GM19397 (cell line): ENCODE results near the gene UBE3B.

Experiments used
- ATAC-seq: cut with Tn5 transposase; IDR thresholded peaks from one replicate; pipeline ENCODE4 v1.9.1; 2021; ENCODE audit warnings: mild to moderate bottlenecking, moderate library complexity; ENCODE audit not compliant: unreplicated experiment

Gene UBE3B

DNA sequence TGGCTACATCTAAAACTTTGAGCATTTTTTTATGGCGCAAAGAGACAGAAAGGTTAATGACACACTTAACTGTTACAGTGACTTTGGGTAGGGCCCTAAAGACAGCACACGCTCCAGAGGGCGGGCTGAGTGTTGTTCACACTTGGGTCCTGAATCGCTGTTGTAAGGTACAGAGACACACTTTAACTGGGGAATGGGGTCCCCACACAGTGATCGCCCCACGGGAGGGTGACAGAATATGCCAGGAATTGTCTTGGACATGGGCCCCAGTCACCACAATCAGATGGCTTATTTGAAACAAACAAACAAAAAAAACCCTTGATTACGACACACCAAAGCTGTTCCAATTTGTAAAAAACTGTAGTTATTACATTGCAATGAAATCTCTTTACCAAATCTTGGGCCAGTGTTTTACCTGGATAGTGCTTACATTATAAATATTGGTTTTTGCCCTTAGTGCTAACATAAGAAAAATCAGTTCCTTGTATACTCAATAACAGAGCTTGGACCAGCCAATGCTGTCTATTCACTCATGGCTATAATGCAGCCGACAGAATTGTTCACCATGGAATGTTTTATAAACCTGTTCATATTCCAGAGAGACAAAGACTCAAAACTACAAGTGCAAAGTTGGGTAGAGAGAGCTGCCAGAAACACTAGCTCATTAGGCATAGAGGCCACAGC, 28.6 kb upstream of the UBE3B start:
- no peak for ATAC-seq

DNA sequence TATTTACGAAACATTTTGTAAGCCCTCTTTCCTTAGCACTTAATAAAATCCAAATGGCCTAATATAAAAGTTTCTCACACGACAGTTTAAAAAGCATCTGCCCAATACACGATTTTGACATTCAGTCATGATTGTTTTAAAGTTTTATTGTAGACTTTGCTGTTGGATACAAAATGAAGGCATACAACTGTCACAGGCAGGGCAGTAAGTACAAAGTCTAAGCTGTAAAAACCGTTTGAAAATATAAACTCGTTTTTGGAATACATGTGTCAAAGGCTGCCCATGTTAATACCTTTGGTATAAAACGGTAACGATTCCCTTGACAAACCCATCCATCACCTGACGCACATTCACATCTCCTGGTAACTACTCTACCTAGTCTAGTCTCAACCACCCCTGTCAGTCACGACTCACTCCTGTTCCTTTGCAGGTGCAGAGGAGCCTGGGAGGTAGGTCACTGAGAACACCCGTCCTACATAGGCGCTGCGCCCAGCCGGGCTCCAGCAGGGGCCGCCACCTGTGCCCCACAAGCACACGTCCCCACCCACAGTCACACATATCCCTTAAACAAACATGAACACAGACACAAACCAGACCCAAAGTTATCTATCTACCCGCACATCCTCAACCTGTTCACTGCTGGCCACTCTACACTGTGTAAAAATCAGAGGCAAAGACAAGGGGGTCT, 27.4 kb upstream of the UBE3B start:
- no peak for ATAC-seq

DNA sequence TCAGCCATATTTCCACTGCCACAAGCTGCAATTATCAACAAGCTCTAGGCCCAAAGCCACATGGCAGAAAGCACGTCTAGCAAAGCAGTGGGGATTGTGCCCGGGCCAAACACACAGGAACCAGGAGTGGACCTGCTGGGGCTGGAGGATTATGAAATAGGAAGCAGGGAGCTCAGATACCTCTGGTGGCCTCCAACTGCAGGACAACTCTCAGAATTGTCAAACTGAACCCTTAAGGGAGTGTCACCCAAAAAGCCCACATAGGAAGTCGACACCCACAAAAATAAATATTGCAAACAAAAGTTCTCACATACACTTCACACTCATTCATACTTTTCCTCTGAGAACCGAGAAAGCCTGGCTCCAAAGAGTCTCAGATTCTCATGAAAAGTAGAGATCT, 26.5 kb upstream of the UBE3B start:
- ATAC-seq, result no peak

DNA sequence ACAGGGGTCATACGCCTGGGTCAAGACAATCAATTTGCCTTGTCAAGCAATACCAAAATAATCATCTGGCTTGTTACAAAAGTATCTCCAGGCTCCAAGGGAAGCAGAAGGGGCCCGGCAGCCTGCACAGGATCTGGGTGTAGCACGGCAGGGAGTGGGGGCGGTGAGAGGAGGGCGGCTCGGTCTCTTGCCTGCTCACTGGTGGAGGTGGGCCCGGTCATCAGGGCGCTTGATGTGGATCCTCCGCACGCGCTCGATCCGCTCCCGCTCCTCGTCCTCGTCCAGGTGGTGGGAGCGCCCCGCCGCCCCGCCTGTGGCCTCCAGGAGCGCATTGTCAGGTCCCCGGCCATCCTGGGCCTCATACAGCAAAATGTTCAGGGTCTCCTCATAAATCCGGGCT, 26.0 kb upstream of the UBE3B start:
- no peak for ATAC-seq

DNA sequence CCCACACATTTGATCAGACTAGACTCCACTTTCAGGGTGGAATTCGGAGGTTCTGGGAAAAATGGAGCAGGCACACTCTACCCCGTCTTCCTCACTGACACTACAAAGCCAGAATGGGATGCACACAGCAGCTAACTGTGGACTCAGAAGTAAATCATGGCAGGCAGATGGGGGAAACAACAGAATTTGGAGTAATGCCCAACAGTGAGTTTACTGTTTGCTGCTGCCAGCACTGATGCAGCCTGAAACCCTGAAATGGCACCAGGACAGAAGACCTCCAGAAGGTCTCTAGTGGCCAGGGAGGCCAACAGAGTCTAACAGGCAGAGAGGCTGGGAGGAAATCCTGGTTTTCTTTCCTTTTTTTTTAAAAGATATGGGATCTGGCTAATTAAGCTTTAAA, 24.9 kb upstream of the UBE3B start:
- no peak for ATAC-seq

DNA sequence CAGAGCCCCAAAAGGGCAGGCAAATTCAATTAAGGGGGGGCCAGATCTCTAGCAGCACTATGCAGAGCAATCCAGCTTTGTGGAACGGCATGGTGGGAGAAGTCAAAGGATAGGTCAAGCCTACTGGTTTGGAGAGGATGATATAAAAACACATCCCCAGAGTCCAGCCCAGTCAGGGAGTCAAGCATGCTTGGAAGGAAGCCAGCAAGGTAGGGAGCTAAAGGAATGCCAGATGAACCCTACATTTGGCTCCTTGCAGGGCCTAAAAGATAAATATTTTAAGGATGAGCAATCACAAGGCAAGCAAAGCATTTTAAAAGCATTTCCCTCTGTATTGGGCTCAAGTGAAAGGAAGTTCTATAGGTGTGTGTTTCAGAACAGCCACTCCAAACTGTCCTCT, 21.7 kb upstream of the UBE3B start:
- no peak for ATAC-seq

DNA sequence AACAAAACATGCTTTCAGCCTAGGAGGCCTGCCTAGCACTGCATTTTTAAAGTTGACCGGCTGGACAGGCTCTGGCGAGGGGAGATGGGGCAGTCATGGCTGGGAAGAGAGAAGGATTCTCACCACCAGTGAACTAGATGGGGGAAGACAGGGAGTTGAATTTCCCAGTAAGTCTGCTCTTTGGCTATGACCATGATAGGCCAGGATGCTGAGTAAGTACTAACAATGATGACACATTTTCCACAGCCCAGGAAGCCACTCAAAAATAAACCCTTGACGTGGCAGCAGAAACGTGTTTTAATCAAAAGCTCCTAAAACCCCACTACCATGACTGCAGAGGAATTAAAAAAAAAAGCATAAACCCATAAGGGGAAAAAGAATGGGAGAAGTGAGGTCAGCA, 19.3 kb upstream of the UBE3B start:
- no peak for ATAC-seq

DNA sequence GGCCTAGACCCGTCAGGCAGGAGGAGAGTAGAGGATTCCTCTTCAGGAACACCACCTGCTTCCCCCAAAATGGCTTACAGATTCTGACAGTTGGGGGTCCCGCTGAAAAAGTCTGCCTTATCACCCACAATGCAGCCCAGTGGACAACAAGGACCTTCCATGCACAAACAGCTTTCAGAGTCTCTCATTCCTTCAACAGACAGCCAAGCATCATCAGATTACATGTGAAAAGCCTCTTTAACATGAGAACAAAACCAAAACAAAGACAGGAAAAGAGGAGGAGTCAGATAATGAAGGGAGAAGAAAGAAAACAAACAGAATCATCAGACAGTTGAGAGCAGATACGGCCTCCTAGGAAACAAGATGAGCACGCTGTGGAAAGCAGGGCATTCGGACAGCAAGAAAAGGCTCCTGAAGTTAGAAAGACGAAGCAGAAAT, 18.6 kb upstream of the UBE3B start:
- no peak for ATAC-seq

DNA sequence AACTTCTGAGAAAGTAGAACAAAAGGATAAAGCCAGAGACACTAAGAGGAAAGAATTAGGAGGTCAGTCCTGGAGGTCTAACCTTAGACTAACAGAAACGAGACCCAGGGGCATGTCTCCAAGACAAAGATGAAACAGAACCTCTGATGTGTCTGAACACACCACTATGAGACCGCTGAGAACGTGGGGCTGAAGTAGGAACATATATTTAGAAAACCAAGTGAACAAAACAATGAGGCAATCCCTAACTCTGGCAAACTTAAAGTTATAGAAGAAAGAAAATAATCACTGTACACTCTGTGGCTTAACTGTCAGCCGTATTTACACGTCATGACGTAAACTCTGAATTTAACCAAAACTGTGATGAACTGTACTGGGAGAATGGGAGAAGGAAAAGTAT, 18.2 kb upstream of the UBE3B start:
- ATAC-seq, result no peak

DNA sequence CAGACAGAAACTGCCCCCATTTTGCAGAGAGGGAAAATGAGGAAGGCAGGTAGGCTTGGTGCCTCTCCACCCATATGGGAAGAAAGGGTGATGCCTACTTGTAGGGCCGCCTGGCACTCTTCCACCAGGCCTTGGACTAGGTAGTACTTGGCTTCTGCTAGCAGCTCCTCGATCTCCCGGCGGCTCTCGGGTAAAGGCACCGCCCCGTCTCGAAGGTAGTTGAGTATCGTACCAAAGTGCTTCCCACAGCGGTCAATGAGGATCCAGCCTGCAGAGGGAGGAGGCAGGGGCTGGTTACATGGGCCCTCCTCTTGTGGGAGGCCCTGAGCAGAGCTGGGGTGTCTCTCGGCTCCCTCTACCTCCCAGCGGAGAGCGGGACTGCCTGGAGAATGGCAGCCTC, 16.9 kb upstream of the UBE3B start:
- no peak for ATAC-seq

DNA sequence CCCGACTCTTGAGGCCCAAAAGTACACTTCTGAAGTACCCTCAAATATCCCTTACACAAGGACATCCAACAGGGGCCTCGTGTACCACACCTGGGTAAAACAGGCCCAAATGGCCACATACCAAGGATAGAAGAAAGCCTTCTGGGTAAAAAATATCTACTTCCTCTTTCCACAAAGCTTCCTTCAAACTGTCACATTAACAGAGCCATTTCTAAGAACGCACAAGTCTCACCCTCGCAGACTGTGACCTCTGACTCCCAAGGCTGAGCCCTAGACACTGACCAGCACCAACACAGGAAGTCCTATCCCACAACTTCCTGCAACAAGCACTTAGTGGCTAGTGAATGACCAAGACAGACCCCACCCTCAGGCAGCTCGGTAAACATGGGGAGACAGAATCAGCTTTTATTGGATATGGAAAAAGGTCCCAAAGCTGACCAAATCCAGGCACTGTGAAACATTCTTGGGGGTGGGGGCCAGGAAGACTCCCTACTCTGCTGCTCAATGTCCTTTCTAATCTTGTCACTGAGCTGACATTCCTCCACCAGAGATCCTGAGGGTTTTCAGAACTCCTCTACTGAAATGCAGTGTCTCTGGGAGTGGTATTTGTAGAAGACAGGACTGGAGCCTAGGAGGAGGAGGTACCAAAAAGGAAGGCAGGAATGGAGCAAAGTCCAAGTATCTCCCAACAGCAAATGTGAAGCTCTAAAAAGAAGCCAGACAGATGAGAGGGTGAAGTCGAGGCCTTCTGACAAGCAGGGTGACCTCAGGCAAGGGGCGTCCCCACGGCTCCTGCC, 16.2 kb upstream of the UBE3B start:
- ATAC-seq, result no peak

DNA sequence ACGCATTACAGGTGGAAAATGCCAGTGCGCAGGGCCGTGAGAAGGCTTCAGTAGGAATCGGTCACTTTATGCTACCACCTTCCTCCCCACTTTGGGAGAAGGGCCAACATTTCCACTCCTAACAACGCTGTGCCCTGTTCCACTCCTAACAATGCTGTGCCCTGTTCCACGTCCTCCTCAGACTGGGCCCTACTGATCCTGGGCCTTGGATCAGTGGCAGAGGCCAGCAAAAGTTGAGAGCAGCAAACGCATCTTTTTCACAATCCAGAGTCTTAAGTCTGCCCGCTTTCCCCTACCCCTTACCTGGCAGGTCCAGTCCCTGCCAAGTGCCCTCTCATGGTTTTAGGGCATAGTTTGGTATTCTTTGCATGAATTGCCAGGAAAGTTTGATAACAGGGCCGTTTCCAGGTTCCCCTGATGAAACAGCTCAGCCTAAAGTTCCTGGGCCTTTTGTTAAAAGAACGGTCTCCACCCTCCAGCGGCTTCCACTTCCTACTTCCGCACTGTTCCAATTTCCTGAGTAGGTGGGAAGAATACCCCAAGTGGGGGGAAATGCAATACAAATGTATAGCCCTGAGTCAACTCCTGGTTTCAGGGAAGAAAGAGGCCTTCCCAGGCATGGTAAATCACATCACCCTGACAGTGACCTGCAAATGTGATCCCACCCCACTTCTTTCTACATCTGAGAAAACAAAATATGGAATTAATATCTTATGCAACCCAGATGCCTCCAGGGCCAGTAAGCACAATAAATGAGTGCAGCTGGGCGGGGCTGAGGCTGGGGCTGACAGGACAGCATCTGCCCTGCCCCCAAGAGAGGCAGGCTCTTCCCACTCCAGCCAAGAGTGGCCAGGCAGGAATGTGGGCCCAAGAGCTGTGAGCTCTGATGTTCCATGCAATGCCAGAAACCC, 15.3 kb upstream of the UBE3B start:
- no peak for ATAC-seq

DNA sequence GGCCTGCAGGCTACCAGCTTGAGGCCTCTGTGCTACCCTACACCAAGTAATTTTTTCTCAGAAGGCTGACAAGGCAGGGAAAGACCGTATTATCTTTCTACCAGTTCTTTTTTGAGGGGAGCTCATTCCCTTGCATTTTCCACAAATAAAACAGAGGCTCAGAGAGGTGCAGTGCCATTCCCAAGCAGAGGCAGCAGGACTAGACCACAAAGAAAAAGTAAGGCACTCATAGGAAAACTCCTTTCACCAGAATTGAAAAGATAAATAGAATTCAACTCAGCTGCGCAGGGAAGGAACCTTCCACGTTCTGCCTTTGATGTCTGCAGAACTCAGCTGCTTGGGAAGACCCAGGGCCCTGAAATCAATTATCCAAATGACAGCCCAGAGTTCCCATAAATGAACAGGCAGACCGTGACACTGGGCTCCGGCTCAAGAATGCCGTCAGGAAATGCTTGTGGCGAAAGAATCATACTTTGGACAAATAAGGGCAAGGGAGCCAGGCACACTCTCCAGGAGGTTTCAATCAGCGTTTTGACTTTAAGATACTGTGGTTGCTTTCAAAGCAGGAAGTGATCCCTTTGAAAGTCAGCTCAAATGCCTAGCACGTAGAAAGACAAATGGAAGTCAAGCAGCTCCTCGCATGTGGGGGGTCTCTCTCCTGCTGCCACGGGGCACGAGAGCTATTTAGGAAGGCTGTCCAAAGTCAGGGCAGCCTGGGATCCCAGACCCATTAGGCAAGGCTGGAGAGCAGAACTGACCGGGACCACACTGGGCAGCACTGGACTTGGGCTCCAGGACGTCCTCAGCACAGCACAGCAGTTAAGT, 14.4 kb upstream of the UBE3B start:
- no peak for ATAC-seq

DNA sequence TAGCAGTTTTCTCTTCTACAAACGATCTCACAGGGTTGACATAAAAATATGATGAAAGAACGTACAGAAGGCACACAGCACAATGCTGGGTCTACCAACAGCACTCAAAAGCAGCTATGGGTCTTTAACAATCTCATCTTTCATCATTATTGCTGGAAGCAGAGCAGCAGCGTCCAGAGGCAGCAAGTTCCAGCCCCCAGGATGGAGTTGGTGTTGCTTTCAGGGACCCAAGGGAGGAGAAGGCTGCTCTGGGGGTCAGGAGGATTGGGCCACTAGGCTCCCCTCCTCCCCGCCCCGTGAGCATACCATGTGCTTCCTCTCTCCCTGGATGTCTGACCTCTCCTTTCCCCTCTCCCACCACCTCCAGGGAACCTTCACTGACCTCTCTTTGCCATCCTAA, 13.7 kb upstream of the UBE3B start:
- no peak for ATAC-seq

DNA sequence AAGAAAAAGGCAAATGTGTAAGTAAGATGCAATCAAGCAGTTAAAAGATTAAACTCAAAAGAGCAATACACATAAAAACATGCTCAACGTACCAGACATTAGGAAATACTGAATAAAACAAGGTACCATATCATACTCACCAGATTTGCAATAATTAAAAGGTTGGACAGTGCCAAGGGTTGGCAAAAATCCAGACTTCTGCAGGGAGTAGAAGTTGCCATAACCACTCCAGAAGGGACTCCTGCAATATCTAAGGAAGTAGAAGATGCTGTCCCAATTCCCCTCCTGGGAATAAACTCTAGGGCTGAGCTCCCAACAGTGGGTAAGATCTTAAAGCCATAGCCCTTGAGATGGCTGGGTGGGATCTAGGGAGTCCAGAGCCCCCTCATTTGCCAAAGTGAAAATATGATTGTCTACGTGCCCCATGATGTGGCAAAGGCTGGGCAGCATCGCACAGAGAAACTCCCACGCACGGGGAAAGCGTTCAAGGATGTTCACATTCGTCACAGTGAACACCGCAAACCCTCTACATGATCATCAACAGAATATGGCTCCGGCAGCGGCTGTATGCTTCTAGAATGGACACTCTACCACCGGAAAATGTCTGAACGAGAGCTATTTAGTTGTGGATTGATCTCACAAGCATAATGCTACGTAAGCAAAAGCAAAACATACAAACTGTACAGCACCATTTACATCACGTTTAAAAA, 12.6 kb upstream of the UBE3B start:
- ATAC-seq, result no peak

DNA sequence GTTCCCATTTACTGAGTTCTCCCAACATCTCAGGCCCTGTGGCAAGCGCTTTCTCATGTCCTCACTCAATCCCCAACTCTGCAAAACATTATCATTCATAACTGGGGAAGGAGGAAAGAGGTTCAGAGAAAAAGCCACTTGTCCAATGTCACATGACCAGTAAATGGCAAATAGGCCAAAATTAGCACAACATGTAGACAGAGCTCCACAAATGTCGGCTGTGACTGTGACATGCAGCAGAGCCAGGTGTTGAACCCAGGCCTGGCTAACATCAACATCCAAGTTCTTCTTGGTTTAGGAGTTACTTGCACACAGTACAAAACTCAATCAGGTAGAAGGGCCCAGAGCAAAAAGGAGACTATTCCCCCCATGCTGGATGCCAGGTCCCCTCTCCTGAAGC, 11.1 kb upstream of the UBE3B start:
- ATAC-seq, result no peak

DNA sequence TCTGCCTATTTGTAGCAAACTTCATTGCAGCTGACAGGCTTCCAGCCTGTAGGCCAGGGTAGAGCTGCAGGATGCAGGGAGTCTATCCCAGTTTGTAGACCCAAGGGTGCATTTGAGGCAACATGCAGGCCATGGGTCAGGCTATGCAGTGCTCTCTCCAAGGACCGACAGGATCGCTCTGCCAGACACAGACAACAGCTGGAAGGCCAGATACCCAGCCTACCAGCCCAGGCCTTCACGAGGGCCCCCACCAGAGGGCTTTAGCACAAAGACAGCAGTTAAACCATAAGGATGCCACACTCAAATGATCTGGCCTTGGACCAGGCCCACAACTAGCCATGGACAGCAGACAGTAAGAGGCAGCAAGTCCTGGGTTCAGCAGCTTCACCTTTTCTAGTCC, 10.6 kb upstream of the UBE3B start:
- no peak for ATAC-seq

DNA sequence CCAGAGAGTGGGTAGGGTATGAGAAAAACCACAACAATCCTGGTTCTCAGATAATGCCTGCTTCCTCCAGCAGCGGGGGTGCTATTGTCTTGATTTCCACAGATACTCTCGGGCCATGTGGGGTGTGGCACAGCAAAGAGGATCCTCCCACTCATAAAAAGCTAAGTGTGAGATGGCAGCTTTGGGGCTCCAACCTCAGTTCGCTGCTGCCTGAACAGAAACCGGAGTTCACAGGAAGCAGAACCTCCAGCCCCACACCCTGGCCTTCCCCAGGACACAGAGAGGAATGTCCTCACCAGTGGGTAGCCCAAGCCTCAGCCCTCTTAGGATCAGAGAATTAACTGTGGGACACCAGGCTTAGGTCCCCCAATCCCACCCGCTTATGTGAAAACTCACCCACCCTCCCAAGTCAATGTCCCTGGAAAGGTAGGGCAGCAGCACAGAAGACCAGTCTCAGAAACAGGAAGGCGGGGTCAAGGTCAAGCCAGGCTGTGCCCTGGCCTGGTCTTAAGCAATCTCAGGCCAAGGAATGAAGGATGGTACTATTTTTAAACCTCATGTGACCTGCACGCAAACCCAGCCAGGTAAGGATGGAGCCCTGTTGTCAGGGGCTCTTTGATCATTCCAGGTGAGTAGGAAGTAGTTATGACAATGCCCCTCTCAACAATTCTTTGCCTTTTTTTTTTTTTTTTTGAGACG, 9.3 kb upstream of the UBE3B start:
- ATAC-seq, result no peak

DNA sequence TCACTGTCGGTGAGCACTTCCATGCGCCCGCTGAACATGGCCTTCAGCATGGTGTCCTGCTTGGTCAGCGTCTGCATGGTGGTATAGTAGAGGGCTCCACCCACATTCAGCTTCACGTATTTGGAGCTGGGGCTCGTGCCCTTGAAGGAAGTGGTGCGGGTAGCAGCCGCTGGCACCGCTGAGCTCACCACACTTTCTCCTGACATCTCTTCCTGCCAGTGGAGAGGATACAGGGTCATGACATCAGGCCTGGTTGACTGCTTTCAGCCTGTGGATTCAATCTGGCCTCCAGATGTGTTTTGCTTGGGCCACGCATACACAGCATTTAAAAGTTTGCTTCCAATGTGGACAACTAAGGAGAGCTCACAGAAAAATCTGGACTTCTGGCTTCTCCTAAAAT, 7.9 kb upstream of the UBE3B start:
- no peak for ATAC-seq
